NCI-H524 treated with DMSO at 0.1 percent for 48 hours (cell line): ENCODE measurements around the gene GMPPA.

ENCODE experiments used
- DNase-seq: peaks from one replicate; lab custom pipeline; 2025; lab: John Stamatoyannopoulos, UW

The GMPPA gene

DNA sequence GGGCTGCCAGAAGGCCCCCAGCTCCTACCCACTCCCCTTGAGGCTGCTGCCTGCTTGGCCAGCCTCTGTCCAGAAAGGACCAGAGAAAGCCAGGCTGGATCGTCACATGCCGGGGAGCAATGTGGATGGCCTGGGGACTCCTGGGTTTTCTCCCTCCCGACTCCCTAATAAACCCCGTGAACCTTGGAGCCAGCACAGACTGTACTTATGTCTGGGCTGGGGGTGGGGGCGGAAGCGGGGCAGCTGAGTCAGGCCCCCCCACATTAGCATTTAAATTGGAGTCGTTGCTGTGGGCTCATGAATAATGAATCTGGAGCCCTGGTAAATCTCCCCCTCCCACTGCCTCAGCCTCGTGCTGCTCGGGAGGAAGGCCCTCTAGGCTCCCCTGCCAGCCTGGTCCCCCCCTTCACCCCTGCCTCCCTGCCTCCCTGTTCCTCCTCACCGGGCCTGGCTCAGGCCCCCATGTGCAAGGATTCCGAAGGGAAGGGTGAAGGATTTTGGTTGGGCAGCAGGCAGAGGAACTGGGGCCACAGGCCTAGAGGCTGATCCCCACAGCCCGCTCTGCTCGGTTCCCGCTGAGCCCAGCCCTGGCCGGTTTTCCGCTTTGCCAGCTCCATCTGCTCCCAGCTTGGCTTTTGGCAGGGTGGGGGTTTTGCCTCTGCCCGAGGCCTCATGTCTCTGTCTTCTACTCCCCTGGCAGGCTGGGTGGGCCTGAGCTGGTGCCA is 8.3 kb downstream of the GMPPA start:
- DNase-seq, result peak; percentile 39

DNA sequence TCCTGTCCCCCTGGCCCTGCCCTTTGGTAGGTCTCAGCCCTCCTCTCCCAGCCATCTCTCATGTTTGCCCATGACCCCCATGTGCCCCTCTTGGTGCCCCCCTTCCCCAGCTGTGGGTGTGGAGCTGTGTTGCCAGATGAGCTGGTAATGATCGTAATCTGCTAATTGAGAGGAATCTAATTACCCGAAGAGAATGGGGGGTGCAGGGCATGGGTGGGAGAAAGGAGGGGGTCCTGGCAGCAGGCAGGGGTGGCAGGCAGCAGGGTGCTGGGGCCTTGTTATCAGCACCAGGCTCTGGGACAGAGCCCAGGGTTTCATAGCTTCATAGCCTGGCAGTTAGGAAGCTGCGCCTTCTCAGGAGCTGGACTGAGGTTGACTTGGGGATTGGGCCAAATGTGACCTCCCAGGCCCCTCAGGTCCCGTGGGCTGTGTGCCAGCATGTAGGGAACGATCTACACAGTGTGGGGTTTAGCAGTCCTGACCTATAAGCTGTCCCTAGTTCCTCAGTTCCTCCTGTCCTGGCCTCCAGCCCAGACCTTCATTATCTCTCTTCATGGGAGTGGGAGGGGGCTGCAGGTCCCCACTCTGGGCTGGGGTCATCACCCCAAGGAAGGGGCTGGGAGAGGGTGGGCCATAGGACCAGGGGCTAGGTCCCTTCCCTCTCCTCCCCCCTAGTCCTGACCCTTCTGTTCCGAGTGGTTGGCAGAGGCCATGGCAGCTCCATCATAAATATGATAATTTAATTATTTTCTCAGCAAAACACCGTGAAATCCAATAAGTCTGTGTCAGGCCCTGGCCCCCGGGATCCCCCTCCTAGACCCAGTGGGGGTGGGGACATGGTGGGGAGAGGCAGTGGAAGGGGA is 9.1 kb downstream of the GMPPA start:
- DNase-seq, result no peak

DNA sequence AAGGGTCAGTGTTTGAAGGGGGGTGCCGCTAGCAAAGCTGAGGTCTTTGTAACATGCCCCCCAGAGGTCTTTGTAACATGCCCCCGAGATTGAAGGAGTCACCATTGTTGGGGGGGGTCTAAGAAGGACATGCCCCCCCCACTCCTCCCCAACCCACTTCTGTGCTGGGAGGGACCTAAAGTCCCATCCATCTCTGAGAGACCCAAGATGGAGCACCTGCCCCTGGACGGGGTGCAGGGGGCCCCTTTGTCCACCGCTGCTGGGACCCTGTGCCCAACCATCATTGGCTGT is 9.7 kb downstream of the GMPPA start:
- DNase-seq, result no peak

DNA sequence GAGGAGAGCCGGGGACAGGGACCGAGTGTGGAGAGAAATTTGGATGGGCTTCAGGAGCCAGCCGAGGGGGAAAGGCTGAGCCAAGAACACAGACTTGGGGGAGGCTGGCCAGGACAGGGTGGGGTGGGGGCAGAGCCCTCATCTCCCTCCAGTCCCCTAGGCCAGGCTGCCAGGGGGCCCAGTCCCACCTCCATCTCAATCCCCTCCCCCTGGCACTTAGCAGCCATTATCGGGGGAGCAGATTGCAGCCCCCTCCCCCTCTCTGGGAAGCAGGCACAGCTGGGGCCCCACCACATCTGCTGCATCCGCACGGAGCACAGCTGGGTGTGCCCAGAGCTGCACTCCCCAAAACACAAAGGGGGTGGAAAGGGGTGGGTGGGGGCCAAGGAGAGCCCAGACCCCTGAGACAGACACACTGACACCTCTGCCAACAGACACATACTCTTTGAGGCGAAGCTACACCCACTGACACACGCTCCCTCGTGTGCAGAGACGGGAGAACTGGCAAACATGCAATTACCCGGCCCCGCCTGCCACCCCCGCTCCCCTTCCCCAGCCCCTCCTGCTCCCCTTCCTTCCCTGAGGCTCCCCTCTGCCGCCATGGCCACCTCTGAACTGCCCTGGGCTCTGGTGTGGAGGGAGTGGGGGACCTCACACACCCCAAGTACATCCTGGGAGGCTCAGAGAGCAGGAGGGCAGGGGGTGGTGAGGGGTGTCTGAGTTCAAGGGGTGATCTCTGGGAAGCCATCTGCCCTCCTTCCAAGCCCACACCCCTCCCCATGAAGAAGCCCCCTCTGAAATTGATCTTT is 10.5 kb downstream of the GMPPA start:
- DNase-seq, result no peak

DNA sequence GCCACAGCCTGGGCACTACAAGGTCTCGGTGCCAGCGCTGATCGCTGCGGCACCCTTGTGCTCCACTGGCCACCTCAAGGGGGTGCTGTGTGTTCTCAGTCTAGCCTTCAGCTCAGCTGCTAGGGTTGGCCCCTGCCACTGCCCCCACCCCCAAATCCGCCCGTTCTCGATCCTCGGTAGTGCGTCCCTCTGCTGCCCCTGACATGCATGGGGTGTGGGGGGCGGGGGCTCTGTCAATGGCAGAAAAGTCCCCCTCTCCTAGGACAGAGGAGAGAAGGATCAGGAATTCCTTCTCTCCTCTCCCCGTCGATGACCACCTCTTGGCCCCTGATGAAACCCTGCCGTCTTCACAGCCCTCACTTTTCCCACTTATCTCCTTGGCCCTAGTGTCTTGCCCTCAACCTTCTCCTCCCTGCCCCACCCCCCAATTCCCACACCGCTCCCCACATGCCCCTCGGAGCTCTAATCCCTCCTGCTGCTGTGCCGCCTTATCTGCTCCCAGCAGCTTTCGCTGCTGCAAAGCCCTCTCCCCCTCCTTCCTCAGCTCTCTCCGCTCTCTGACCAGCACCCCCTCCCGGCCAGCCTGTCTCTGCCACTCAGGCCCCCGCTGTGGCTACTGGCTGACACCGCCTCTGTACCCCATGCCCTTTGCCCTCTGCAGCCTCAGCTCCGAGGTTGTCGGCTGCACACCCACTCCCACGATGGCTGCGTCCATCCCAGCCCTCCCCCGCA is 11.3 kb downstream of the GMPPA start:
- DNase-seq, result peak; percentile 59

DNA sequence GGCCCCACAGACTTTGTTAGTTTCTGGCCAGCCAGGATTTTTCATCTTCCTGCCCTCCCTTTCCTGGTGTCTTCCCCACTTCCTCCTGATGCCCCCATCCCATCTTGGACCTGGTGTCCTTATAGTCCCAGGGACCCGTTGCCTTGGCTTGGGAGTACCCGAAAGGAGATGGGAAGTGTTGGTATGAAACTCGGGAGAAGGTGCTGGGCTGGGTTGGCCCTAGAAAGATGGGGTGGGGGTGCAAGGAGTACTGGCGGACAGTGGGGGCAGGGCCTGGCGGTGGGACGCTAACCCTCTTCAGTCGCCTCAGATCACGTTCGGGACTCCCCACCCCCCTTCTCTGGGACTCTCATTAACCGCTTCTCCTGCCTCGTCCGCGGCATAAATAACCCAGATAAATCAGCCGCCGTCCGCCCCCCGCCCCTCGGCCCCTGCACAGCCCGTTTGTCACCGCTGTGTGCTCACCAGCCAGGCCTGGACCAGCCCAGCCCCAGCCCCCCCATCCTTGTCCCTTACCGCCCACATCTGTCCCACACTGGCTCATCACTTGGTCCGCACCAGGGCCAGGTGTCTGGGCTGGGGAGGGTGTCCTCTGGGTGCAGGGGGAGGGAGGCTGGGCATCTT is 11.9 kb downstream of the GMPPA start:
- DNase-seq, result no peak

DNA sequence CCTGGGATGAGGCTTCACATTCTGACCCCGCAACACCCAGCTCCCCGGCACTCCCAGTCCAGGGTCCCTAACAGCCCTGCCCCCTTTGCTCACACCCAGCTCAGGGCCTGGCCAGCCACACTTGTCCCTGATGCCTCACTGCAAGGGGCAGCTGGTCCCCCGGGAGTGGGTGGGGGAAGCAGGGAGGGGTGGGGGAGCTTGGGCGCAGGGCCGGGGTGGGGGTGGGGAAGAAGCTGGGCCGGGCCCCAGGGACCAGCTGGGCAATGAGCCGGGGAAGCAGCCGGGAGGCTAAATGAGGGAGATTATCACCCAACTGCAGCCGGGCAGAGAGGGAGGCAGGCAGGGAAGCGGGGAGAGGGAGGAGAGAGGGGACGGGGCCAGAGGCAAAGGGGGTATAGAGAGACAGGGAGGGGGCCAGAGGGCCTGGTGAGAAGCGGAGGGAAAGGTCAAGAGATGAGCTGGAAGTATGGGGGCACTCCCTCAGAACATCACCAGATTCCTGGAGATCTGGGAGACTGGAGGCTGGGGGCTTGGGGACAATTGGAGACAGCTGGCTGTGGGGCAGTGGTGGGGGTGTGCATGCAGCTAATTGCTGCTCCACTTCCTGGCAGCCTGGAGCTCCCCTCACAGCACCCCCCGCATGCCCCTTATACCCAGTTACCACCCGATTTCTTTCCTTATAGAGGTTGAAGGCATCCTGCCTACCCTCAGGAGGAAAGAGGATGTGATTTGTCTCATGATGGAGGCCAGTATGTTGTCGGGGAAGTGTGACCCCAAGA is 13.0 kb downstream of the GMPPA start:
- peak; percentile 28 for DNase-seq

DNA sequence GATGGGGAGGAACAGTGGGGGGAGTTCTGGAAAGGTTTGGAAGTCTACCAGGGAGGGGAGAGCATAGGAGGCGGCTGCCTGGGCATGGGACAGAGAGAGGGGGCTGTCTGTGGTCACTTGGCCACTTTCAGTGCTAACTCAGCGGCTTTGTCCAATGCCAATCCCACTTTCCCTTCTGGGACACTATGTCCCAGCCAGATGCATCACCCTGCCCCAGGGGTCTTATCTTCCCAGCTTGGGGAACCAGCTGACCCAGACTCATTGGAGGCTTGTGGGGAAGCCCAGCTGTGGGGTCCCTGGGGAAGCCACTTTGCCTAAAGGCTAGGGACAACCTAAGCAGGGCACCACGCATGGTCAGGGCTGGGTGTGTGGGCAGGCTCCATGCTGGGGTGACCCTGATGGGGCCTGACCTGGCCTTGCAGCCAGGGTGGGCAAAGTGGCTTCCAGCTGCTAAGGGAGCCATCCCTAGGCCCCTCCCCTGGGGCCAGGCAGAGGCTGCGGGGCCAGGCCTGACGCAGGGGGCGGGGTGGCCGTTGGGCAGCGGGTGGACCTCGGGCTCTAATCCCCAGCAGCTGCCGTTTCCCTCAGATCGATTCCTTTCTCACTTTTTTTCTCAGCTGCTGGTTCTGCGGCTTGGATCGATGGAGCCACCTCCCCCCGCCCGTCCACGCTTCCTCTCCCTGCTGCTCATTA is 14.0 kb downstream of the GMPPA start:
- DNase-seq, result no peak

DNA sequence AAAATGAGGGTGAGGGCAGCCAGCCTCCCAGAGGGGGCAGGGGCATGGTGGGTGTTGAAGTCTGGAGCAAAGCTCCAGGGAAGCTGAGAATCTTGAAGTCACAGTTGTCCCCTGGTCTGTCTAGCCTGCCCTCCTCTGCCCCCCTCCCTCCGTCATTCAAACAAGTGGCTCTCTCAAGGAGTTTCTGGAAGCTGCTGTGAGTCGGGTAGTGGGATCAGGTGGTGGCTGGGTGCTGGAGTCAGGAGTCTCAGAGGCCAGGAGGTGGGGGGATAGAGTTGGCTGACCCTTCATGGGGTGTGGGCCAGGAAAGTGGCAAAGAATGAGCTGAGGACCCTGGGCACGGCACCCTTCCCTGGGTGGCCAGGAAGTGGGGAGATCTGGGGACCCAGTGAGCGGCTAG is 15.1 kb downstream of the GMPPA start:
- DNase-seq, result peak; percentile 48

DNA sequence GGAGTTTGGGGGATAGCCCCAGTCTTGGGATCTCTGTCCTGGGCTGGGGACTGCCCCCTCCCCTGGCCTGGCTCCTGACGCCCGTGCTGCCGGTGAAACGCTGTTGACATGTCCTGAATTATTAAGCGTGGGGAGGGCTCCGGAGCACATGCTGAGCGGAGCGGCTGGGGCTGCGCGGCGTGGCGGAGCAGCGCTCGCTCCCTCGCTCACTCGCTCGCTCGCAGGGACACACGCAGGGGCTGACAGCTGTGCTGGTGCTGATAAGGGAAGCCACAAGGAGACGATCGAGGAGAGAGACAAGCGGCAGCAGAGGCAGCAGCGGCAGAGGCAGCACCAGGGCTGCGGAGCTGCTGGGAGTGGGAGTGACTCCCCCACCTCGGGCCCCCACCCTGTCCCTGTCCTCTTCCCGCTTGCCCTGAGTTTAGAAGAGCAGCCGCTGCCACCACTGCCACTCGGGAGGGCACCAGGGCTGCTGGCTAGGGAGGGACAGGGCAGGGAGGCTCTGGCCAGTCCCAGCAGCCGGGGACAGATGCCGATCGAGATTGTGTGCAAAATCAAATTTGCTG is 15.6 kb downstream of the GMPPA start, which contains the start of gene ASIC4:
TSS of gene ASIC4 (plus strand) at position 287 of the 566 bp plus-strand sequence. CDS start at position 530, 243 bp downstream.
- DNase-seq, result peak; percentile 22

DNA sequence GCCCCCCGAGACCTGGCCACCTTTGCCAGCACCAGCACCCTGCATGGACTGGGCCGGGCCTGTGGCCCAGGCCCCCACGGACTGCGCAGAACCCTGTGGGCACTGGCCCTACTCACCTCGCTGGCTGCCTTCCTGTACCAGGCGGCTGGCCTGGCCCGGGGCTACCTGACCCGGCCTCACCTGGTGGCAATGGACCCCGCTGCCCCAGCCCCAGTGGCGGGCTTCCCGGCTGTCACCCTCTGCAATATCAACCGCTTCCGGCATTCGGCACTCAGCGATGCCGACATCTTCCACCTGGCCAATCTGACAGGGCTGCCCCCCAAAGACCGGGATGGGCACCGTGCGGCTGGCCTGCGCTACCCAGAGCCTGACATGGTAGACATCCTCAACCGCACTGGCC is 16.1 kb downstream of the GMPPA start:
- no peak for DNase-seq

DNA sequence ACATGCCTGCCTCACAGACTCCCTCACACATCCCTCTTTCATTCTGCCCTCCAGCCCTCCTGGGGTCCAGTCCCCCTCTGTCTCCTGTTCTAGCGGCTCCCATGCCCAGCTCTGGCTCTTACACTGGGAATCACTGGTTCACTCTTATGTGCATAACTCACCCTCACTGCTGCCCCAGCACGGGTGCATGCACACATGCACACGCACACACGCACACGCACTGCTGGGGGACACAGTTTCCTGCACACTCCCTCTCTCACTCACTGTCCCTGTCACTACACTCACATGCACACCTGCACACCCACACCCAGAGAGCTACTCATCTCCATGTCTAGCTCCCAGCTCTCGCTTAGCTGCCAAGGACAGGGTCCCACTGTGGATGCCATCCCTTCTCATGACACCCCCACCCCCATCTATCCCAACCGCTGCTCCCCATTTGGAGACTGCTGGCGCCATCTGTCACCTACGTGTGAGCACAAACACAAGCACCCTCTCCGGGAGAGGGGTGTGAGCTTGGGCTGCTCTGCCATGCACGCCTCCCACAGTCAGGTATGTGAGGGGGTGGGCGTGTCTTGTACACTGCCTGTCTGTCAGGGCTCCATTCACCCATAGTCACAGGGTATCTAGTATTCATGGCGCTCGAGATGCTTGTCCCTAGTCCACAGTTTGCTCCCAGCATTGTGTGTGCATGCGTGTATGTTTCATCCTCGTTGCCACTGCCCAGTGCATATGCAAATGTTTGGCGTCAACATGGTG is 17.4 kb downstream of the GMPPA start:
- DNase-seq, result no peak

DNA sequence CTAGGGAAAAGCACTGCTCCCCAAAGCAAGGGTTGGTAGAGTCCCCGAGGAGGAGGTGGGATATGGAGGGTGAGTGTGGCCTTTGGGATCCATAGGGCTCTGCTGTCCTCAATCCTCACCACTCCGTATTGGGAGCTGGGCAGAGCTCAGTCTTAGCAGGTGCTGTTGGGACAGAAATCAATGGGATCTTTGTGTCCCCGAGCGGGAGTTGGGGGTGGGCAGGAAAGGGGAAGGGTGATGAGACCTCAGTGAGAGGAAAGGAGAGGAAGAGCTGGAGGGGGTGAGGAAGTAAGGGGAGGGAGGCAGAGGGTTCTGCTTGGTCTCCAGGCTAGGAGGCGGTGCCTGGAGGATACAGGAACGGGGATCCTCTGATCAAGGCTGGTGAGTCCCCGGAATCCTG is 18.2 kb downstream of the GMPPA start:
- no peak for DNase-seq

DNA sequence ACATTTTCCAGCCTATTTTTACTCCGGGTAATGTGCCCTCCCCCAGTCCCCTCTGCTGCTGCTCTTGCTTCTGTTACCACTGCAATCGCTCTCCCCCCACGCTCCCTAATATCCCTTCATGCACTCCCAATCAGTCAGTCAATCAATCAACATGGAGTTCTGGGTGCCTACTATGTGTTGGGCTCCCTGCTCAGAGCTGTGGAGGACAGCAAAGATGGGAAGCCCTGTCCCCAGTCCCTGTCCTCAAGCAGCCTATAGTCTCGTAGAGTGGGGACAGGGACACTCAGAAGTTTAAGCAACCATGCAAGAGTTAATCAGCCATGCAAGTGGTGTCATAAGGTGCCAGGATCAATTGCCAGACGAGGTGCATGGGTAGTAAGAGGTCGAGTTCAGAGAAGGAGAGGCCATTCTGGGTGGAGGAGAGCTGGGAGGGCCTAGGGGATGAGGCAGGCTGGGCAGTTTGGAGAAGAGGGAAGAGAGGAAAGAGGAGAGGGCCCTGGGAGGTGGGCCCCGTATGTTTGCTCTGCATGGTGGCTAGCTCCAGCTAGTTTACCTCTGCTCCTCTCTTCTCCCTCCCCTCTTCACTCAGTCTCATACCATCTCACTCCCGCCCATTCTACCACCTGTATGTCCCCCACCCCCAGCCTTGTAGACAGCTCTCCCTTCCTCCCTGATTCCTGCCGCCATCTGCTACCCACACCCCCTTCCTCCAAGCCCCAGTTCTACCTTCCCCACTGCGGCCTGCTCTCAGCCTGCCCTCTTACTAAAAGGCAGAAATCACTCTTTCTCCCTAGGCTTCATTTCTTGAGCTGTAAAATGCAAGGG is 19.5 kb downstream of the GMPPA start:
- peak; percentile 25 for DNase-seq

DNA sequence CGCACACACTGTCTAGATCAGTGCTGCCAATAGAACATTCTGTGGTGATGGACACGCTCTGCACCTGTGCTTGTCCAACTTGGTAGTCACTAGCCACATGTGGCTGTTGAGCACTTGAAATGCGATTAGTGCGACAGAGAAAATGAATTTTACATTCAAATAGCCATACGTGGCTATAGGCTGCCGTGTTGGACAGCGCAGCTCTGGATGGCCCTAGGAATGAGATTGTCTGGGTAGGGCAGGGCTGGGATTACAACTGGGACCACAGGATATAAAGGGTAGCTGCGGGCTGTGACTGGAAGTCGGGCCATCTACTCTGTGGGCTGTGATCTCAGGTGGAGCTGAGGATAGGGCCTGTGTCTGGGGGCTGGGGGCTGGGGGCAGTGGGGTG is 20.8 kb downstream of the GMPPA start:
- DNase-seq, result no peak

DNA sequence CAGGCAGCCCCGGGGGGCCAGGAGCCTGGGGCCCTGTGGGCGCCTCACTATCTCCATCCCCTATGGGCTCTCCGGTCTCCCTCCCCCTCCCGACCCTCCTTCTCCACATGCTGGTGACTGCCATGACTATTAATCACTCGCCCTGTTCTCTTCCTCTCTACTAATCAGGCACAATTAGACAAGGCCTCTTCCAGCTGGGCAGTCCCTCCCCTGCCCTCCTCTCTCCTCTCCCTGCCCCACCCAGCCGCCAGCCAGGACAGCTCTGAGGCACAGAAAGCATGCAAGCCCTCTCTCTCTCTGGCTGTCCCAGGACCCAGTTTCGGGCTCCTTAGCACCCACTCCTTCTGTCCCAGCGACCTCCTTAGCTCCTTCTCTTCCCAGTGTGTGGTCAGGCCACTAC is 21.4 kb downstream of the GMPPA start:
- no peak for DNase-seq

DNA sequence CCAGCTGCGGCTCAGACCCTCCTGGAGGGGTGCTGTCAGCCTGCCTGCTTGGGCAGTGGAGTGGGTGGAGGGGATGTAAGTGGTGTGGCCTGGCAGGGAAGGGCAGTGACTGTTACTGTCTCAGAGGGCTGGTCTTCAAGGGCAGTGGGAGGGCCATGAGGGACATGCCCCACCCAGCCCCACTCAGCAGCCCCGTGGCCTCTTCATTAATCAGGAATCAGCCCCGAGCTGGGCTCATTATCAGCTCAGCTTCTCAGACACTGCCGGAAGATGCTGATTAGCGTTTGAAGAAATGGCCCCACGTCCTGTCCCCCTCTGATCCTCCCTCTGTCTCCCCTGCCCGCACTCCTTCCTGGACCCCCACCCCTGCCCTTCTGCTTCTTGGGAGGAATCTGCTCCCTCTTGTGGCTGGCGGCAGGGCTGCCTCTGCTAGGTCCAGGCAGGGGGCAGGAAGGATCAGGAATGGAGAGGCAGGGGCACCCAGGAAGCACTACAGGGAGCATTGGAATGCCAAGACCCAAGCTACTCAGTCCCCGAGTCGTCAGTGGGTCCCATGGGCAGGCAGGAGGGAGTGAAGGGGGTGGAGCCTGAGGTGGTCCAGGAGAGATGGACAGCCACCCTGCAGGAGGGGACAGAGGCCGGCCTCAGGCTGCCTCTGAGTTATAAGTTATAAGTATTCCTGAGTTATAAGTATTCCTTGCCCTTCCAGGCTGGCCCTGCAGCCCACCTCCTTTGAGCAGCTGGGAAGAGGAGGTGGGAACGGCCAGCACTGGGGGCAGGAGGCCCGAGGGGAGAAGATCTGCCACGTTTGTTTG is 22.6 kb downstream of the GMPPA start:
- DNase-seq, result no peak
